Activated T-cell treated with anti-CD3 and anti-CD28 coated beads, Interleukin-2, amount 50 U/mL, for 1 hour (primary cell): ENCODE results near the gene KEL.

Source experiments
- DNase-seq: peaks from one replicate; pipeline ENCODE4 v3.0.0-alpha.2; 2020

Gene KEL

DNA sequence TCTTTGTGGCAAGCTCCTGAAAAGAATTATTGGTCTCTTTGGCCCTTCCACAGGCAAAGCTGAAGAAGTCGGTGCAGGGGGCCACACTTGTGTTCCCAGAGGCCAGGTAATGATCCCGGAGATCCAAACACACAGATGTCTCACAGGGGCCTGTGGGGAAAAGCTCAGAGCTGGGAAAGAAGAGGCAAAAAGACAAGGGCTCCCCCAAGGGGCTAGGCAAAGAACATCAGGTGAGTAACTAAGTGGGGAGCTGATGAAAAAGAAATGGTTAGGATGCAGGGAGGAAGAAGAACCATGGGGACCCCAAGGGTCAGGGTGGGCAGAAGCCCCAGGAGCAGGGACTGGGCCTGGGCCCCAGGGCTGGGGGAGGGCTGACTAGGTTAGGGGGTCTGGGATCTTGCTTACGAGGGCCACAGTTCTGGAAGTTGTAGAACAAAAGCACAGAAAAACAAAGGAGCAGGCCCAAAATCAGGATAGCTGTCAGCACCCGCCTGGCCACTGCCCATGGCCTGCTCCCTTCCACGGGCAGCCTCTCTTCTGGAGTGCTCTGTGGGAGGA lies 1.1 kb downstream of the KEL start:
- no peak for DNase-seq

DNA sequence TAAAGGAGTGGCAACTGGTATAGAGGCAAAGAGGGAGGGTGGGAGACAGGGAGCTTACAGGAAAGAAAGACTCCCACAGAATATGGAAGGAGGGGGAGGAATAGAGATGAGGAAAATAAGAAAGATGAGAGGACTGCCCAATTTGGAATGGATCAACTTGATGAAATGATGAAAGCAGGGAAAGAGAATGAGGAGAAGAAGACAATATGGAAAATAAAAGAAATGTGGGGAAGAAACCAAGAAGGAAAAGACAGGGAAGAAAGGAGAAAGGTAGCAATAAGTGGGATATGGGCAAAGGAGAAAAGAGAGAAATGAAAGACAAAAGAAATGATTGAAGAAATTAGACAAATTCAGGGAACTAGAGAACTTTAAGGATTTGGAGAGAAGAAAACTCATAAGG lies 3.0 kb downstream of the KEL start:
- no peak for DNase-seq

DNA sequence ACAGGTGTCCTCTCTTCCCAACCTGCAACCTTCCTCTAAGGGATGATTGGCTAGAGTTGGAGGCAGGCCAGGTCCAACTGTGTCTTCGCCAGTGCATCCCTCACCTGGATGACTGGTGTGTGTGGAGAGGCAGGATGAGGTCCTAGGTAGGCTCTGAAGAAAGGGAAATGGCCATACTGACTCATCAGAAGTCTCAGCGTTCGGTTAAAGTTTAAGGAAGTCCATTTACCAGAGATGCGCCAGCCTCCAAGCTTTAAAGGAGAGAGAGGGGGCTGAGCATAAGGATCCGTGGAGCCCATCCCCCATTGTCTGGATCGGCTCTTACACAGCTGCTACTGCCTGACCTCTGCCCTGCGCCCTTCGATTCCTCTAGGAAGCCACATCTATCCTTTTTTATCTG lies 4.4 kb downstream of the KEL start:
- DNase-seq = no peak

DNA sequence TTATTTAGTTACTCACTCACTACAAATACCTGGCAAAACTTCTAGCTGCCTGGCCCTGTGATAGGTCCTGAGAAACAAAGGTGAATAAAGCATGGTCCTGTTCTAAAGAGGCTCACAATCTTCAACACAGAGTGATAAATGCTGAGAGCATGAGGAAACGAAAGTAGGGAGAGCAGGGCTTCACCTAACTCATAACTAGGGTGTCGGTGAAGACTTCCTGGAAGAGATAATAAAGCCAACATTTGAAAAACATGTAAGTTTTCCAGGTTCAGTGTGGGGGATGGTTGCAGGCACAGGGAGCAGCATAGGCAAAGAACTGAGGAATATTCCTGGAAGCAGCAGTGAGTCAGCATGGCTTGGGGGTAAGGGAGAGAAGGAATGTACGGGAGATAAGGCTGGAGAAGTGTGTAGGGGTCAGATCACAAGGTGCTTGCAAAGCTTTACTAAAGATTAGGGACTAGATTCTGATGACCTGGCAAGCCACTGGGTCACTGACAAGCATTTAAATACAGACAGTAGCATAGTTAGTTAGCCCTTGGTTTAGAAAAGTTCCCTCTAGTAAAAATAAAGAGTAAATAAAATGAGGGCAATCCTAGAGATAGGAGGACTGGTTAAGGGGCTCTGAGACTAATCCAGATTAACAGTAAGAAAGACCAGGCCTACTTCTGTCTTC lies 5.1 kb downstream of the KEL start:
- DNase-seq = no peak

DNA sequence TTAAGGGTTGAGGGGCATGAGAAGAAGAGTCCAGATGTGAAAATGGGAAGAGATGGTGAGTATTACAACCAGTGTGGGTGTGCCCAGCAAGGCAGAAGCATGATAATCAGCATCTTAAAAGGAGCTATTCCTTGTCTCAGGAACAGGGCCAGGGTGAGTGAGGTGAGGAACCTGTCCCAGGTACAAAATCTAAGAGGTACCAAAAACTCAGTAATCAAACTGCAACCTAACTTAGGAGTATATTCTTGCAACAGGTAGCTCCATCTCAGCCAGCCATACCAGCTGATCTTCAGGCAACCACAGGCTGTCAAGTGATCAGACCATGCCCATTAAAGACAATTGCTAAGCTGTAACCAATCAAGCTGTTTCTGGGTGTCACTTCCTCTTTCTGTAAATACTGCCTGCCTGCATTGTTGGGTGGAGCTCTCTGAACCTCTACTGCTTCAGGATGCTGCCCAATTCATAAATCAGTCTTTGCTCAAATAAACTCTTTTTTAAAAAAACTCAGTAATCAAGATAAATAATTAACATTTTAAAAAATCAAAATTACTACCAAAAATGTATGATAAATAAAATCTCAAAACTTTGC lies 7.4 kb downstream of the KEL start:
- no peak for DNase-seq

DNA sequence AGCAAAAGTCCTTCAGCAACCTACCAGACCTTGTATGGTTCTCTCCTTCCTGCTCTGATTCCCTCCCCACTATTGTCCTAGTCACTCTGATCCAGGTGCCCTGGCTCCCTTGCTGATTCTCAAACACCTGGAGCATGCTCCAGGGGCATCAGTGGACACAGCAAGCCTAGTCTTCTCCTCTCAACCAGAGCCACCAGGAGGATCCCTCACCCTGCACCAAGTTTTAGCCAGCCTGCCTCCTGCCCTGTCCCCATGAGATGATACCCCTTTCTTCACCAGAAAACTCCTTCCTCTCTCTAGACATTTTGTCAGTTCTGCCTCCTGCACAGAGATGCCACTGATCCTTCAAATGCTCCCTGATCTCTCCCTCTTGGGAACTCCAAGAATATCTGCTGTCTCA lies 11.9 kb downstream of the KEL start:
- DNase-seq = no peak

DNA sequence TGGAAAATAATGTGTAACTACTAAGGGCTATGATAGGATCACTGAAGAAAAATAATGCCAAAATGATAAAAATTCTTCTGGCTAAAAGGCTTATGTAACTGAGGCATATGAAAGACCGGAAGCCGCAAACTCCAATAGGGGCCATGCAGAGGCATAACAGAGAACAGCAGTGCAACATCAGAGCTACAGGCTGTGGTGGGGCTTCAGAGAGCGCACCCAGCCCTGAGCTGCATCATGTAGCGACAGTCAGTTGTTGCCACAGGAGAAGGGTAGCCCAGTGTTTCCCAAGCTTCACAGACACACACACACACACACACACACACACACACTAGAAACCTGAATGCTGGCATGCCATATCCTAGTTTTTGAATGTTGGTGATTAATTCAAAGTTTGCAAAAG lies 13.6 kb downstream of the KEL start:
- DNase-seq = no peak

DNA sequence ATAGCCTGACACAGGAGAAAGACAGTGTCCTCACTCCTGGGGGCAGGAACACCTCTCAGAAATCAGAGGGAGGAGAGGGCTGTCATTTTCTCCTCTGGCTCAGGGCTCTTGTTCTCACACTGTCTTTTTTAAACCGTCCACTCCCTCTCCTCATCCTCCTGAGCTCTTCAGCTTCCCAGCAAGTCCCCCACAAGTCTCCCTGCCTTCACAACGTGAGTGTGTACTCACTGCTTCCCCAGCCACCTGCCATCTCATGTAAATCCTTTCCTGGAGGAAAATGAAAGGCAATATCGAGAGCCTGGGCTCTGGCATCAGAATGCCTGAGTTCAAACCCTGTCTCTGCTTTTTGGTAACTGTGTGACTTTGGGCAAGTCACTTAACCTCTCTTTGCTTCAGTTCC lies 17.2 kb downstream of the KEL start:
- DNase-seq = no peak

DNA sequence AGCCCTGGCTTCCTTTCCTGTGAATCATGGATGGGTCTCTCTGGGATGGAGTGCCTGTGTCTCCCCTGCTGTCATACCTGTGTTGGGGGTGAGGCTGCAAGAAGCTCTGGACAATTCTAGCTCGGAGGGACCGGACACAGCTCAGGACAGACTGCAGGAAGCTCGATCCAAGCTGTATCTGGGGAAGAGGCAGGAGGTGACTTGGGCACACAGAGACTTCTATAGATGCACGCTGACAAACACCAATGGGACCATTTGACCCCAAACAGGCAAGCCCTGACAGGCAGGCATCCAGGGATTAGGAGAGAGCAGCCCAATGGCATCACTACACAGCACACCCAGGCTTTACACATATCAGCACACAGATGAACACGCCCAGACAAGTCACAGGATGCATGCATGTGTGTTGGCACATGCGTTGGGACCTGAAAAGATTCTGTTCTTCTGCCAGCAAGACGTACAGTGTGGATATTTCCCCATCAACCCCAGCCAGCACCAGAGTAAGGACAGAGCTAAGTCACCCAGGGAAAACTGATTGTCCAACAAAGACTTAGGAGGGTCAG lies 18.4 kb downstream of the KEL start:
- DNase-seq = no peak

DNA sequence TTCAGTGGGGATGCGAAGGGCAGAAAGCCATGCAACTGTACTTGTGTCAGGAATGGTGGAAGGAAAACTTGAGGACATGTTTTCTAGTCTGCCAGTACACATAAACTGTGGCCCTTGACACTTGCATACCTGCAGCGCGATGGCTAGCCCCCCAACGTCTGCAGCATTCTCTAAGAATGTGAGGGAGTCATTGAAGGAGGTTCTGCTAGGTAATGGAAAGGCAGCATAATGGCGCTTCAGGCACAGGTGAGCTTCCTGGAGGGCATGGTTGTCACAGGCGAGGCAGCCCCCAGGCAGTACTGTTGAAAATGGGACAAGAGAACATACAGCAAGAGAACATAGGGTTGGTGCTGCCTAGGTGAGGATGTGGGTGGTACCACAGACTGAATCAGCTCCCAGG lies 19.4 kb downstream of the KEL start:
- no peak for DNase-seq

DNA sequence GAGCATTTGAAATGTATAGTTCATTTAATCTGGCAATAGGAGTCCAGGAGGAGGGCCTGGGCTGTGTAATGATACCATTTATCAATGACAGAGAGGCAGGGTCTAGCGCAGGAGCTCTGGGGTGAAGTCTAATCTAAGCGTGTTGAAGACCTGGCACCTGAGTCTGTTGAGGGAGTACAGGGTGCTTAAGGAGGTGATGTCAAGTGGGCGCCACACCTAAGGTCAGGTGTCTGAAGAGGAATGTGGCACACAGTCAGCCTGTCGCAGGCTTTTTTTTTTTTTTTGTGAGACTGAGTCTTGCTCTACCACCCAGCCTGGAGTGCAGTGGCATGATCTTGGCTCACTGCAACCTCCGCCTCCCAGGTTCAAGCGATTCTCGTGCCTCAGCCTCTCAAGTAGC lies 20.6 kb downstream of the KEL start:
- DNase-seq = no peak

DNA sequence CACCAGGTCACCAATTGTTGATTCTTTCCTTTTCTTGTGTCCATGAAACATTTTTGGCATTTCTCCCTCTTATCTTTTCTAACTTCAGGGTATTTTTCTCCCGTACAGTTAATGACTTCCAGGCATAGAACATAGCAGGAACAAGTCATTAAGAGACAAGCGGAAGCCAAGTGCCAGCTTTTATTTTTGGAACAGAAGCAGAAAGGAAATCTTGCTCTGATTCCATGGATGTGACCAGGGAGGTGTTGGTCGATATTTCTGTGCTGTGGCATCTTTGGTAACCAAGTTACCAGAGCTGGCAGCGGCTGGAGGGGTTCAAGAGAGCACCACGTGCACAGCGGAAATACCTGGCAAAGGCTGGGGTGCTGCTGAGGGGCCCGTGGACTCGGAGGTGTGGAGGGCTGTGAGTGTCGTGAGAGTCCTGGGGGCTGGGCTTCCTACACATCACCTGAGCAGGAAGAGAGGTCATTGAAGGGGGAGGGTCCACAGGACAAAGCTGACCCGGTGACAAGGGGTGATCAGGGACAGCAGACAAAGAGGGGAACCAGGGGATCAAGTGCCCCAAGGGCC lies 21.1 kb downstream of the KEL start:
- no peak for DNase-seq

DNA sequence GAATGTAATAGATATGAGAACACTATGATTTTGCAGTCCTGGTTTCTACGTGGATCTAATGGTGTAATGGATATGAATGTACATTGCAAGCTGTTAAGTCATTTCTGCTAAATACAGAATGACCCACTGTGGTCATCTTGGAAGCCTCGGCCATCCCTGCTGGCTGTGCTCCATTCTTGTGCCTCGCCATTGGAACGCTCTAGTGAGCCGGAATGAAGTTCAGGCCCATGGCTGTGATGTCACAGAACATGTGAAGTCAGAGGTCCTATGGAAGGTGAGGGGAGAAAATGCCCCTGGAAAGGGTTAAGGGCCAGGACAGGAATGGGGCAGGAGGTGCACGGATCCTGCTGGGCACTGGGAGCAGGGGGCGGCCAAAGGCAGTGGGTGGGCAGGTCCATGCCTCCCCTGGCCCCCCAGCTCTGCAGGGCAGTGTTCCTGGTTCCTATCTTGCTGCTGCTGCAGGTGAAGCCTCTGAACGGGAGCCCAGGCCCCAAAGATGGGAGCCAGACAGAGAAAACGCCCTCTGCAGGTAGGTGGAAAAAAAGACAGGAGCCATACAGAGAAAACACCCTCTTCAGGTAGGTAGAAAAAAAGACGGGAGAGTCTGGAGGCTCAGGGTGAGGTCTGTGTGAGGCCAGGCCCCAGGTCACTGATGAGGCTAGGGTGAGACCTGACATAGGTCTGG lies 22.8 kb downstream of the KEL start, which contains the start of gene LLCFC1:
LLCFC1 (plus strand) TSS at position 259 of the 685 bp plus-strand sequence; CDS start at position 397, 138 bp downstream.
- DNase-seq = no peak

DNA sequence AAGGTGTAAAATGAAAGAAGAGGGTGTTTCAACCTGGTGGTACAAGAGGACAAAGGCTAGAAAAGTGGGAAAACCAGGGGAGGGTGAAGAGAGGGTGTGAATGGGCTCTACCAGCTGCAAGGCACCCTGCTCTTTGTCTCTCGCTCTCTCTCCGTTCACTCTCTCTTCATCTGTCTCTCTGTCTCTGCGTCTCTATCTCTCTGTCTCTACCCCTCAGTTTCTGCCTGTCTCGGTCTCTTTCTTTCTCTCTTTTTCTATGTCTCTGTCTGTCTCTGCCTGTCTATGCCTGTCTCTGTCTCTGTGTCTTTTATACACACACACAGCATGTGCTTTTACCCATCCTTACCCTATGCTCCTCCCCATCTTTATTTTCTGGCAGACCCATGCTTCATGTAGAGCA lies 23.6 kb downstream of the KEL start:
- no peak for DNase-seq

DNA sequence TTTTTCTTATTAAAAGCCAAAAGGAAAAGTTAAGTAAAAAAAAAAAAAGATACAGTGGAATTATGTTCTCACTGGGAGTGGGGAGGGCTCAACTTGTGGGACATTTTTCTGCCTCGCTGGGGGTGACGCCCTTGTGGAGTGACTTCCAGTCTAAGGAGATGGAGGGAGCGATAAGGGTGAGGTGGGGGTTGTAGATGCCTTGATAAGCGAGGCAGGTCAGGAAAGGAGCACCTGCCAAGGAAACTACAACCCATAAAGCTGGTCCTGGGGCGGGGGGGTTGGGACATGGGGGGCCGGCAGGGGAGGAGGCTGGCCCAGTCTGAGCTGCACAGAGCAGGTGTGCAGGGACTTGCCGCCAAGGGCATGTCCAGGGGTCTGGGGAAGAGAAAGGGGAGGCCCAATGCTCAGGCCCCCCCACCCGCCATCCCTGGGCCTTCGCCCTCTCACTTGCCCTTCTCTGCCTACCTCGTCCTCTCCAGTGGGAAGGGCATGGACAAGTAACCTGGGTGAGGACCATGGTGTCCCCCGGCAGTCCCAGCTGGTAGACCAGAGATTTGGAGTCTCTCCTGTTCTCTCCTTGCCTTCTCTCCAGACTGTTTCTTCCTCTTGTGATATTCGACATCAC lies 26.1 kb downstream of the KEL start:
- no peak for DNase-seq

DNA sequence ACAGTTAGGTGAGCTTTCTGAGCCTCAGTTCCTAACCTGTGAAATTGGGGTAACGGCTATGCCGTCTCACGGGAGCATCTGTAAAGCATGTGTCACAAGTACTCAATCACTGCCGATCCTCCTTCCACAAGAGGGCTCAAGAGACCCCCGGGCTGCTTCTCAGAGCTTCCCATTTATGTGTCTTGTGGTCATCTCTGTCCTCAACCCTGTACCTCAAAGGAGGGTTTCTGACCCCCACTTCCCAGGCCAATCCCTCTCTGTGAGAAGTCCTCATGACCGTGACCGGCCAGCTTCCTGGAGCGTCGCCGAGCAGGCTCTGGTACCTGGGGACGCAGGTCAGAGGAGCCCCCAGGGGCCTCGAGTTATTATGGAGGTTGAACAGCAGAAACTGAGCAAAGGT lies 28.1 kb downstream of the KEL start:
- no peak for DNase-seq

DNA sequence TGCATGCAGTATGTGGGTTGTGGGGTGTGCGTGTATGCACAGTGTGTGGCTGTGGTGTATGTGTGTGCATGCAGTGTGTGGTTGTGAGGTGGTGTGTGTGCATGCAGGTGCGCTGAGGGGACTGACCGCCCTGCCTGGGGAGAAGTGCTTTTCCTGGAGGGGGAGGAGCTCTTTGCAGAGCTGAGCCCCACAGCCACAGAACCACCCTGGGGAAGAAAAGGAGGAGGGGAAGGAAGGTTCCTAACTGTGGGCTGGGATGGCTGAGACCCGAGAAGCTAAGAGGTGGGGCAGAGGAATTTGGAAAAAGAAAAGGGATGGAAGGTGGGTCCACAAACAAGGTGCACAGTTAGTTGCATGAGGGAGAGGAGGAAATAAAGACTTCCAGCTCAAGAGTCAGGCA lies 28.5 kb downstream of the KEL start, which contains the start of gene TRPV5:
TRPV5 (minus strand) TSS at position 123 of the 400 bp plus-strand sequence. CDS start 287 bp downstream, outside the sequence.
- DNase-seq = no peak

DNA sequence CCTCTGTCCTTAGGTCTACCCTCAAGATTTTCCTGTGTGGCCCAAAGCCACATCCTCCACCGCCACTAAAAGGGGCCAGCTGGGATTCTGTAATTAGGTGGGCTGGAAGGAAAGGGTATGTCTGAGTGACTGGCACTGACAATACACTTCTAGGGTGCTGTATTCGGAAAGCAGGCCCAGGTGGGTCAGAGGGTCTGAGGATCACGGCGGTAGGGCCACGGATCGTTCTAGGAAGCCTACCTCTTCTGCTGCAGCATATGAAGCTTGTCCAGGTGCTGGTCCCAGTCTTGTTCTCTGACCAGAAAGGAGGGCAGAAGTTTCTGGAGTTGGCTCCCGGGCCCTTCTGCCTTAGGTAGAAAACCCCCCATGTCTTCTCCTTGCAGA lies 29.1 kb downstream of the KEL start:
- no peak for DNase-seq

DNA sequence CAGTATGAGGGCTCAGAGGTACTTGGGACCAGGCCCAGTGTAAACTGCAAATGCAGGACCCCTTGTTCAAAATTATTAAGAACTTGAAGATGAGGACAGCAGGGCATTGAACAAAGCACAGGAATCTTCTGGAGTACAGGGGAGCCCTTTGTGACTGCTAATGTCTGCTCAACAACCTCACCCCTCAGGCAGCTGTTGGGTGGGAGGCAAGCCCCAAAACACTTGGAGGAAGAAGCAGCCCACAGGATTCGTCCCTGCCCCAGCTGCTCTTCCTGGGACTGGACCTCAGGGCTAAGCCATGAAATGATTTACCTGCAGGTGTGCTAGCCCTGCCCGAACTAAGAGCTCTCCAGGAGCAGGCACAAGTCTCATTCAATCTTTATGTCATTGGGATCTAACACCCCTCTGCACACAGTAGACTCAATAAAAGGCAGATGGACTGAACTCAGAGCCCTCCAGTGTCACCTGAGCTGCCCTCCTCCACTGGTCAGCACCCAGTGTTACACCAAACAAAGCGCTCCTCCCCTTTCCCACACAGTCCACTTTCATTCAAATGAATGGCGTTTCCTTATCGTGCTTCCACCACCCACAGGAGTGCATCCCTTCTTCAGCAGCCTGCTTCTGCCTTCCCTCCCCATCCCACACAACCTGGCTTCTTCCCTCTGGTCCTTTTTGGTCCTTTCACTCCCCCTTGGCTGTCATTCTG lies 29.6 kb downstream of the KEL start:
- no peak for DNase-seq

DNA sequence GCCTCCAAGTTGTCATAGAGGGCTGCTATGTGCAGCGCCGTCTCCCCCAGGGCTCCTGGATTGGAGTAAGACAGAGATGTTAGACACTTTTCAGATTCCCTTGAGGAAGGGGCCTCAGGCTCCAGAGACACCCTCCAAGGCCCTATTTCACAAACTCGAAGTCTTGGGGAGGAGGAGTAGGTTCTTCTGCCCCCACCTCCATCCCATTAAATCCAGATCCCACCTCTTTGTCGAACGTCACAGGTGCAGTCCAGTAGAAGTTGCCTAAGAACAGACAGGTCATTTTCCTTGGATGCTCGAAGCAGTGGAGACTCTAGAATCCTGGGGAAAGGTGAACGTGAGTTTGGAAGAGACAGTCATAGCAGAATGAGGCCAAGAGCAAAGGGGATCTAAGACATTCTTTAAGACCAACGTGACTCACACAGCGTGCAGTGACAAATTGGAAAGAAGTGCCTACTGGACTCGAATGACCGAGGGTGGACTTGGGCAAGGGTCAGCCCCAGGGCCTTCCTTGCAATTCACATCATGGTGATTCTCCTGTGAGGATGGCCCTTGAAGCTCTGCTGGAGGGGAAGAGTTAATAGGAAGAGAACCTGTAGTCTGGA lies 31.9 kb downstream of the KEL start:
- no peak for DNase-seq

DNA sequence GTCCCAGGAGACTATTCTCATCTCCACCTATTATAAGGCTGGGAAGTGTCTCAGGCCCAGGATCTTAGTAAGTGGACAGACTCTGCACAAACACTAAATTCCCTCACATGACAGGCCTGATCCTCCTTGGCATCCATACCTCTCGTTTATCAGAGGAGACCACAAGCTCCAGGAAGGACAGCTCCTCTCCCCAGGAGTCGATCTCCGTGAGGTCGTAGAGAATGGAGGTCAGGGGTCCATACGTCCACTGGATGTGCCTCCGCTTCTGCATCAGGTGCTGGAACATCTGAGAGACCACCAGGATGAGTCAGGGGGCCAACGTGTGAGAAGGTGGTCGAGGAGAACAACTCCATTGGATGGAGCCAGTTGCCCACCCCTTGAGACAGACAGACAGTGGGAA lies 34.2 kb downstream of the KEL start:
- no peak for DNase-seq
